GM18499 (cell line): ENCODE results near the gene ZCCHC9.

Experiments used
- ATAC-seq: cut with Tn5 transposase; IDR thresholded peaks from one replicate; pipeline ENCODE4 v1.9.1; 2021; ENCODE audit warnings: moderate number of reproducible peaks; ENCODE audit not compliant: insufficient read depth, unreplicated experiment

The ZCCHC9 gene

GRCh38 chr5:81354093-81354492 is 52.7 kb downstream of the ZCCHC9 start:
- ATAC-seq, result no peak

GRCh38 chr5:81355291-81356251 is 54.2 kb downstream of the ZCCHC9 start:
- no peak for ATAC-seq

GRCh38 chr5:81359108-81359507 is 57.7 kb downstream of the ZCCHC9 start:
- no peak for ATAC-seq

GRCh38 chr5:81359881-81360280 is 58.5 kb downstream of the ZCCHC9 start:
- ATAC-seq, result no peak

GRCh38 chr5:81360640-81361039 is 59.3 kb downstream of the ZCCHC9 start:
- no peak for ATAC-seq

- ATAC-seq, result no peak
Observed at GRCh38 chr5:81361600-81361999, 60.2 kb downstream of the ZCCHC9 start.
